A673 (cell line): ENCODE results near the gene RRP8.

Experiments used
- CTCF ChIP-seq: fragments of 300-800, 200-600 bp; sonication (generic); conservative IDR thresholded peaks from 2 replicates; pipeline ENCODE4 v1.5.1; 2017; ENCODE audit warnings: low read depth, mild to moderate bottlenecking, antibody characterized with exemption, low read length, moderate library complexity, mixed read lengths
- EZH2 ChIP-seq: fragments of 200-600 bp; sonication (generic); IDR thresholded peaks from 2 replicates; pipeline ENCODE4 v1.6.1; 2017; ENCODE audit warnings: borderline replicate concordance, low read depth, mild to moderate bottlenecking, mixed read lengths, antibody characterized with exemption, low read length; ENCODE audit not compliant: poor library complexity, severe bottlenecking

- no peak for TF ChIP-seq CTCF
- no peak for TF ChIP-seq EZH2
Measured at GRCh38 chr11:6646918-6647679, 43.7 kb upstream of the RRP8 start.
